ENCODE results near the gene BCL2L14. TPM values are rescaled to one million over a fixed set of nuclear protein-coding genes. Genes with fewer than 3 reads are reported as not detected.

BCL2L14 gene
- total RNA-seq, 1 experiment from 2014 or later, result not detected

DNA sequence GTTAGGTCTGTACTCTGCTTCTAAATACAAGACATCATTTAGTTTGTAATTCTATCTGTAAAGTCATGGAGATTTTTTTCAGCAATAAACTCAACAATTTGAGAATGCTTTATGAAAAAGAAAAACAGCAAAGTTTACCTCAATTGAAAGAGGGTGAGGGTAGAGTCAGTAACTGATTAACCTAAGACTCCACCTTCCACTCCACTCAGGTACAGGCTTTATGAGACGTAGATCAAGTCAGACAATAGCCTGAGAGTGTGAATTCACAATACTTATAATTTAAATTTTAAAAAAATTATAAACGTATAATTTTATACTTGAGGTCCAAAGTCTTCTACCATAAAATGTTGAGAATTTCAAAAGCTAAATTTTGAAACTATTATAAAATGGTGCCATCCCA, 45.9 kb downstream of the BCL2L14 start:
- ATAC-seq (no peak), DNase-seq (ENCODE audit: low read depth, low spot score) (no peak)
- H3K4me1 ChIP-seq (ENCODE audit: control insufficient read depth, insufficient read depth, low read length), result no peaks in the 10 kb centered on the region
- H3K36me3 ChIP-seq (ENCODE audit: control insufficient read depth, insufficient read depth, low read length), result no peaks in the 10 kb centered on the region
- in situ Hi-C loops (cut with HindIII; ENCODE audit: low pct_unique_long_range_greater_than_20kb, low sequenced_read_pairs) (no loop called here), intact Hi-C loops (cut with micrococcal nuclease; ENCODE audit: unreplicated experiment) (no loop called here)
- H3K4me3 ChIP-seq (ENCODE audit: low read depth in 2 of 2, low read length in 2 of 2), result no peak overlapping the region
- H3K27ac ChIP-seq (ENCODE audit: low read length), result no peak overlapping the region
- no TSS peak for BruUV-seq (replicated peaks)
- H3K27me3 ChIP-seq (ENCODE audit: control insufficient read depth, insufficient read depth, low read length), result no peaks in the 10 kb centered on the region
- TF ChIP-seq, protein P1, sequence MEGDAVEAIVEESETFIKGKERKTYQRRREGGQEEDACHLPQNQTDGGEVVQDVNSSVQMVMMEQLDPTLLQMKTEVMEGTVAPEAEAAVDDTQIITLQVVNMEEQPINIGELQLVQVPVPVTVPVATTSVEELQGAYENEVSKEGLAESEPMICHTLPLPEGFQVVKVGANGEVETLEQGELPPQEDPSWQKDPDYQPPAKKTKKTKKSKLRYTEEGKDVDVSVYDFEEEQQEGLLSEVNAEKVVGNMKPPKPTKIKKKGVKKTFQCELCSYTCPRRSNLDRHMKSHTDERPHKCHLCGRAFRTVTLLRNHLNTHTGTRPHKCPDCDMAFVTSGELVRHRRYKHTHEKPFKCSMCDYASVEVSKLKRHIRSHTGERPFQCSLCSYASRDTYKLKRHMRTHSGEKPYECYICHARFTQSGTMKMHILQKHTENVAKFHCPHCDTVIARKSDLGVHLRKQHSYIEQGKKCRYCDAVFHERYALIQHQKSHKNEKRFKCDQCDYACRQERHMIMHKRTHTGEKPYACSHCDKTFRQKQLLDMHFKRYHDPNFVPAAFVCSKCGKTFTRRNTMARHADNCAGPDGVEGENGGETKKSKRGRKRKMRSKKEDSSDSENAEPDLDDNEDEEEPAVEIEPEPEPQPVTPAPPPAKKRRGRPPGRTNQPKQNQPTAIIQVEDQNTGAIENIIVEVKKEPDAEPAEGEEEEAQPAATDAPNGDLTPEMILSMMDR (IDR thresholded peaks at IDR 0.05), result no peak
- TF ChIP-seq SIN3A (IDR thresholded peaks at IDR 0.05; ENCODE audit: borderline replicate concordance, insufficient read depth, low read depth, low read length) (no peak), TCF7L2 (IDR thresholded peaks at IDR 0.05; ENCODE audit: low read depth, low read length) (no peak), POLR2AphosphoS5 (IDR thresholded peaks at IDR 0.05; ENCODE audit: low read depth, low read length) (no peak)
- TF ChIP-seq, protein P2, sequence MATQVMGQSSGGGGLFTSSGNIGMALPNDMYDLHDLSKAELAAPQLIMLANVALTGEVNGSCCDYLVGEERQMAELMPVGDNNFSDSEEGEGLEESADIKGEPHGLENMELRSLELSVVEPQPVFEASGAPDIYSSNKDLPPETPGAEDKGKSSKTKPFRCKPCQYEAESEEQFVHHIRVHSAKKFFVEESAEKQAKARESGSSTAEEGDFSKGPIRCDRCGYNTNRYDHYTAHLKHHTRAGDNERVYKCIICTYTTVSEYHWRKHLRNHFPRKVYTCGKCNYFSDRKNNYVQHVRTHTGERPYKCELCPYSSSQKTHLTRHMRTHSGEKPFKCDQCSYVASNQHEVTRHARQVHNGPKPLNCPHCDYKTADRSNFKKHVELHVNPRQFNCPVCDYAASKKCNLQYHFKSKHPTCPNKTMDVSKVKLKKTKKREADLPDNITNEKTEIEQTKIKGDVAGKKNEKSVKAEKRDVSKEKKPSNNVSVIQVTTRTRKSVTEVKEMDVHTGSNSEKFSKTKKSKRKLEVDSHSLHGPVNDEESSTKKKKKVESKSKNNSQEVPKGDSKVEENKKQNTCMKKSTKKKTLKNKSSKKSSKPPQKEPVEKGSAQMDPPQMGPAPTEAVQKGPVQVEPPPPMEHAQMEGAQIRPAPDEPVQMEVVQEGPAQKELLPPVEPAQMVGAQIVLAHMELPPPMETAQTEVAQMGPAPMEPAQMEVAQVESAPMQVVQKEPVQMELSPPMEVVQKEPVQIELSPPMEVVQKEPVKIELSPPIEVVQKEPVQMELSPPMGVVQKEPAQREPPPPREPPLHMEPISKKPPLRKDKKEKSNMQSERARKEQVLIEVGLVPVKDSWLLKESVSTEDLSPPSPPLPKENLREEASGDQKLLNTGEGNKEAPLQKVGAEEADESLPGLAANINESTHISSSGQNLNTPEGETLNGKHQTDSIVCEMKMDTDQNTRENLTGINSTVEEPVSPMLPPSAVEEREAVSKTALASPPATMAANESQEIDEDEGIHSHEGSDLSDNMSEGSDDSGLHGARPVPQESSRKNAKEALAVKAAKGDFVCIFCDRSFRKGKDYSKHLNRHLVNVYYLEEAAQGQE (IDR thresholded peaks at IDR 0.05; ENCODE audit: insufficient read depth in 1 of 2, low read depth in 2 of 2, low read length in 1 of 2), result no peak
- CTCF ChIA-PET, result no interaction called here
- no peaks in the 10 kb centered on the region for H3K9me3 ChIP-seq (ENCODE audit: control insufficient read depth, insufficient read depth, low read depth, low read length)
- POLR2A ChIA-PET, result no interaction called here

DNA sequence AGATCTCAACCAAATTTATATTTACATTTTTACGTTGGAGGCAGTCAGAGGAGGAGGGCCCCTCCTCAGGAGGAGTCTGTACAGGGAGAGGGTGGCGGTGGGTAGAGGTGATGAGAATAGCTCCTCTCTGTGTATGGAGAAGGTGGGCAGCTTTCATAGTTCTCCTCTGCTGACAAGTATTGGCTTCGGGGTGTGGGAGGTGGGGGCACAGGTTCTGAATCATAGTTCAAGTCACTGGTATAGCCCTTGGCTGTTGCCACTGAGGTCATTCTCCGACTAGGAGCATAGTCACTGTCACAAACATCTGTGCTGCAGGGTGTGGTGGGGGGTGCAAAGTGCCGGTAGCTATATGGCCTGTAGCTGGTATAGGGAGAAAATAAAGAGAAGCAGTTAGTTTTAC, 50.3 kb downstream of the BCL2L14 start:
- no peaks in the 10 kb centered on the region for H3K9me3 ChIP-seq (ENCODE audit: control insufficient read depth, insufficient read depth, low read depth, low read length)
- TF ChIP-seq POLR2AphosphoS5 (IDR thresholded peaks at IDR 0.05; ENCODE audit: low read depth, low read length) (no peak), TCF7L2 (IDR thresholded peaks at IDR 0.05; ENCODE audit: low read depth, low read length) (no peak), SIN3A (IDR thresholded peaks at IDR 0.05; ENCODE audit: borderline replicate concordance, insufficient read depth, low read depth, low read length) (no peak)
- TF ChIP-seq, protein P2 (IDR thresholded peaks at IDR 0.05; ENCODE audit: insufficient read depth in 1 of 2, low read depth in 2 of 2, low read length in 1 of 2), result no peak
- TF ChIP-seq, protein P1 (IDR thresholded peaks at IDR 0.05), result no peak
- no peak overlapping the region for H3K27ac ChIP-seq (ENCODE audit: low read length)
- in situ Hi-C loops (cut with HindIII; ENCODE audit: low pct_unique_long_range_greater_than_20kb, low sequenced_read_pairs), result no loop called here
- POLR2A ChIA-PET, result no interaction called here
- intact Hi-C loops (cut with micrococcal nuclease; ENCODE audit: unreplicated experiment), result no loop called here
- no peaks in the 10 kb centered on the region for H3K4me1 ChIP-seq (ENCODE audit: control insufficient read depth, insufficient read depth, low read length)
- H3K27me3 ChIP-seq (ENCODE audit: control insufficient read depth, insufficient read depth, low read length), result no peaks in the 10 kb centered on the region
- no peaks in the 10 kb centered on the region; the same call in 1 of the 2 replicates for H3K36me3 ChIP-seq (ENCODE audit: control insufficient read depth, insufficient read depth, low read length)
- ATAC-seq (no peak), DNase-seq (ENCODE audit: low read depth, low spot score) (no peak)
- CTCF ChIA-PET, result no interaction called here
- no TSS peak for BruUV-seq (replicated peaks)
- H3K4me3 ChIP-seq (ENCODE audit: low read depth in 2 of 2, low read length in 2 of 2), result no peak overlapping the region

Data from Panc1 (cell line).